DND-41 (cell line): ENCODE measurements around the gene TMEM119.

Experiments
- EZH2 ChIP-seq: IDR thresholded peaks from 3 replicates; pipeline ENCODE4 v1.6.1; 2012; ENCODE audit warnings: borderline replicate concordance, low read depth, mild to moderate bottlenecking, moderate library complexity, low read length, inconsistent platforms; ENCODE audit not compliant: severe bottlenecking
- TF ChIP-seq, protein P1 (sequence below): IDR thresholded peaks from 2 replicates; pipeline ENCODE4 v1.5.1; 2012; ENCODE audit warnings: borderline replicate concordance, low read length, moderate library complexity, mild to moderate bottlenecking; ENCODE audit not compliant: poor library complexity, severe bottlenecking; ENCODE audit errors: extremely low read depth

DNA sequence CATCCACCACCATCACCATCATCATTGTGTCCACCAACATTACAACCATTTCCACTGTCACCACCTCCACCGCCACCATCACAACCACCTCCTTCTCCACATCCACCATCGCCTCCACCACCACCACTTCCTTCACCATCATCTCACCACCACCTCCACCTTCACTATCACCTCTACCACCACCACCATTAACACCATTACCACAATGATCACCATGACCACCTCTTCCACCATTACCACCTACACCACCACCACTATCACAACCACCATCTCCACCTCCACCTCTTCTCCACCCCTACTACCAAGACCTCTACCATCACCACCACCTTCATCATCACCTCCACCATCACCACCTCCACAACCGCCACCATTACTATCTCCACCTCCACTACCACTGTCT is 19.1 kb downstream of the TMEM119 start:
- TF ChIP-seq, protein P1, sequence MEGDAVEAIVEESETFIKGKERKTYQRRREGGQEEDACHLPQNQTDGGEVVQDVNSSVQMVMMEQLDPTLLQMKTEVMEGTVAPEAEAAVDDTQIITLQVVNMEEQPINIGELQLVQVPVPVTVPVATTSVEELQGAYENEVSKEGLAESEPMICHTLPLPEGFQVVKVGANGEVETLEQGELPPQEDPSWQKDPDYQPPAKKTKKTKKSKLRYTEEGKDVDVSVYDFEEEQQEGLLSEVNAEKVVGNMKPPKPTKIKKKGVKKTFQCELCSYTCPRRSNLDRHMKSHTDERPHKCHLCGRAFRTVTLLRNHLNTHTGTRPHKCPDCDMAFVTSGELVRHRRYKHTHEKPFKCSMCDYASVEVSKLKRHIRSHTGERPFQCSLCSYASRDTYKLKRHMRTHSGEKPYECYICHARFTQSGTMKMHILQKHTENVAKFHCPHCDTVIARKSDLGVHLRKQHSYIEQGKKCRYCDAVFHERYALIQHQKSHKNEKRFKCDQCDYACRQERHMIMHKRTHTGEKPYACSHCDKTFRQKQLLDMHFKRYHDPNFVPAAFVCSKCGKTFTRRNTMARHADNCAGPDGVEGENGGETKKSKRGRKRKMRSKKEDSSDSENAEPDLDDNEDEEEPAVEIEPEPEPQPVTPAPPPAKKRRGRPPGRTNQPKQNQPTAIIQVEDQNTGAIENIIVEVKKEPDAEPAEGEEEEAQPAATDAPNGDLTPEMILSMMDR: no peak
- TF ChIP-seq EZH2: no peak
